ENCODE measurements around the gene ERC2.

DNA sequence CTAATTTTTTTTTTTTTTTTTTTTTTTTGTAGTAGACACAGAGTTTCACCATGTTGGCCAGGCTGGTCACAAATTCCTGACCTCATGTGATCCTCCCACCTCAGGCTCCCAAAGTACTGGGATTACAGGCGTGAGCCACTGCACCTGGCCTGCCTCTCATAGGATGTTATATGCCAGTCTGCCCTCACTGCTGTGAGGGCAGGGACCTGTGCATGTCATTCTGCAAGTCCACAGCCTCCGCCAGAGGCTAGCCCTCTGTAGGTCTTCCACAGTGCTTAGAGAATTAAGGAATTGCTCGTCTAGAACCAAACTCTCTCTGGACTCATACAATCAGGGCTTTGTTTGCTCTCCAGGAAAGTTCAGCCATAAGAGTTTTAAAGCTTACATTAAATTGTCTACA is 817.3 kb downstream of the ERC2 start:
- no peak for TF ChIP-seq POLR2A (IDR thresholded peaks at IDR 0.05; ENCODE audit: extremely low read depth, insufficient read length)
- TF ChIP-seq, protein P1, sequence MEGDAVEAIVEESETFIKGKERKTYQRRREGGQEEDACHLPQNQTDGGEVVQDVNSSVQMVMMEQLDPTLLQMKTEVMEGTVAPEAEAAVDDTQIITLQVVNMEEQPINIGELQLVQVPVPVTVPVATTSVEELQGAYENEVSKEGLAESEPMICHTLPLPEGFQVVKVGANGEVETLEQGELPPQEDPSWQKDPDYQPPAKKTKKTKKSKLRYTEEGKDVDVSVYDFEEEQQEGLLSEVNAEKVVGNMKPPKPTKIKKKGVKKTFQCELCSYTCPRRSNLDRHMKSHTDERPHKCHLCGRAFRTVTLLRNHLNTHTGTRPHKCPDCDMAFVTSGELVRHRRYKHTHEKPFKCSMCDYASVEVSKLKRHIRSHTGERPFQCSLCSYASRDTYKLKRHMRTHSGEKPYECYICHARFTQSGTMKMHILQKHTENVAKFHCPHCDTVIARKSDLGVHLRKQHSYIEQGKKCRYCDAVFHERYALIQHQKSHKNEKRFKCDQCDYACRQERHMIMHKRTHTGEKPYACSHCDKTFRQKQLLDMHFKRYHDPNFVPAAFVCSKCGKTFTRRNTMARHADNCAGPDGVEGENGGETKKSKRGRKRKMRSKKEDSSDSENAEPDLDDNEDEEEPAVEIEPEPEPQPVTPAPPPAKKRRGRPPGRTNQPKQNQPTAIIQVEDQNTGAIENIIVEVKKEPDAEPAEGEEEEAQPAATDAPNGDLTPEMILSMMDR (IDR thresholded peaks at IDR 0.05; ENCODE audit: low read depth, low read length): no peak
- no peak for TF ChIP-seq MYC (IDR thresholded peaks at IDR 0.05; ENCODE audit: low read depth, low read length)
- TF ChIP-seq MAX (IDR thresholded peaks at IDR 0.05; ENCODE audit: low read depth, low read length): no peak

Data from NB4 (cell line).